HCT116 (cell line): ENCODE data around the gene GOLGA3.

ENCODE experiments used
- ATF3 ChIP-seq: IDR thresholded peaks from 2 replicates; pipeline ENCODE4 v1.6.1; 2012
- CTCF ChIP-seq, 3 experiments: fragments of 200-600 bp in 1 of 3; sonication (generic) in 1 of 3; IDR thresholded peaks in 2 of 3; conservative IDR thresholded peaks in 1 of 3; 2 replicates each; pipeline ENCODE4 v1.5.1; 2012 to 2017; ENCODE audit warnings: low read depth in 2 of 3, low read length in 2 of 3, antibody characterized with exemption in 1 of 3, borderline replicate concordance in 1 of 3, control low read depth in 1 of 3, mild to moderate bottlenecking in 1 of 3, mixed read lengths in 1 of 3, mixed run types in 1 of 3, moderate library complexity in 1 of 3; ENCODE audit not compliant: insufficient read depth in 1 of 3
- EGR1 ChIP-seq: IDR thresholded peaks from 2 replicates; pipeline ENCODE4 v1.6.1; 2012; ENCODE audit warnings: low read depth
- EZH2 ChIP-seq: fragments of 200-600 bp; sonication (generic); IDR thresholded peaks from 2 replicates; pipeline ENCODE4 v1.6.1; 2017; ENCODE audit warnings: antibody characterized with exemption, mixed run types
- EZH2phosphoT487 ChIP-seq: fragments of 200-600 bp; IDR thresholded peaks from 2 replicates; pipeline ENCODE4 v1.6.1; 2018; ENCODE audit warnings: antibody characterized with exemption, borderline replicate concordance
- FOSL1 ChIP-seq: IDR thresholded peaks from 2 replicates; pipeline ENCODE4 v1.6.1; 2012; ENCODE audit warnings: low read depth
- POLR2A ChIP-seq: IDR thresholded peaks from 2 replicates; pipeline ENCODE4 v1.7.0; 2011; ENCODE audit warnings: borderline replicate concordance; ENCODE audit not compliant: insufficient read depth, insufficient read length; ENCODE audit errors: extremely low read depth
- POLR2AphosphoS5 ChIP-seq: IDR thresholded peaks from 2 replicates; pipeline ENCODE4 v1.6.1; 2011; ENCODE audit warnings: mild to moderate bottlenecking, low read depth, low read length, moderate library complexity
- RAD21 ChIP-seq: IDR thresholded peaks from 2 replicates; pipeline ENCODE4 v1.6.1; 2012; ENCODE audit warnings: low read depth, mild to moderate bottlenecking
- REST ChIP-seq: IDR thresholded peaks from 2 replicates; pipeline ENCODE4 v1.6.1; 2012; ENCODE audit warnings: low read depth
- SIN3A ChIP-seq: IDR thresholded peaks from 2 replicates; pipeline ENCODE4 v1.6.1; 2012; ENCODE audit warnings: low read depth
- TCF7L2 ChIP-seq: IDR thresholded peaks from 2 replicates; pipeline ENCODE4 v1.7.0; 2011; ENCODE audit warnings: borderline replicate concordance, inconsistent platforms; ENCODE audit not compliant: insufficient read depth, insufficient read length; ENCODE audit errors: extremely low read depth
- ZFX ChIP-seq: fragments of 450-650 bp; IDR thresholded peaks from 2 replicates; pipeline ENCODE4 v1.6.1; 2017

GRCh38 chr12:132866251-132866828 lies 37.7 kb upstream of the GOLGA3 start:
- no peak for TF ChIP-seq FOSL1
- no peak for TF ChIP-seq CTCF (IDR thresholded peaks at IDR 0.05 in 2 of 3, conservative IDR thresholded peaks at IDR 0.05 in 1 of 3; ENCODE audit: borderline replicate concordance in 1 of 3, insufficient read depth in 1 of 3, low read depth in 2 of 3, low read length in 2 of 3)
- no peak for TF ChIP-seq POLR2A
- TF ChIP-seq TCF7L2, result no peak
- no peak for TF ChIP-seq EGR1
- no peak for TF ChIP-seq EZH2
- TF ChIP-seq EZH2phosphoT487, result no peak
- no peak for TF ChIP-seq ZFX
- TF ChIP-seq ATF3, result no peak
- no peak for TF ChIP-seq POLR2AphosphoS5
- TF ChIP-seq RAD21, result no peak
- no peak for TF ChIP-seq SIN3A
- no peak for TF ChIP-seq REST
